OCI-LY1 (cell line): ENCODE measurements around the gene FOXK1.

Experiments
- H2AFZ ChIP-seq: fragments of 200-600 bp; sonication (generic), shearing (Covaris generic); 2 replicates; pipeline ENCODE4 v1.6.0; 2014; ENCODE audit warnings: antibody characterized with exemption, mild to moderate bottlenecking, low read length
- H3F3A ChIP-seq: fragments of 200-600 bp; sonication (generic), shearing (Covaris generic); 2 replicates; pipeline ENCODE4 v1.6.0; 2014; ENCODE audit warnings: mild to moderate bottlenecking, antibody characterized with exemption, low read length, moderate library complexity; ENCODE audit not compliant: insufficient read depth
- H3K27ac ChIP-seq: fragments of 200-600 bp; sonication (generic); 2 replicates; pipeline ENCODE4 v1.5.1; 2014; ENCODE audit warnings: low read length, mixed run types, mild to moderate bottlenecking, low read depth; ENCODE audit not compliant: poor library complexity, severe bottlenecking
- H3K27me3 ChIP-seq: fragments of 200-600 bp; sonication (generic); 2 replicates; pipeline ENCODE4 v1.6.0; 2014; ENCODE audit warnings: antibody characterized with exemption, mild to moderate bottlenecking, low read length, moderate library complexity; ENCODE audit not compliant: insufficient read depth
- H3K36me3 ChIP-seq: fragments of 200-600 bp; sonication (generic); 2 replicates; pipeline ENCODE4 v1.6.1; 2014; ENCODE audit warnings: mild to moderate bottlenecking, antibody characterized with exemption, low read length, moderate library complexity, mixed read lengths; ENCODE audit not compliant: insufficient read depth
- H3K4me1 ChIP-seq: fragments of 200-600 bp; sonication (generic); 2 replicates; pipeline ENCODE4 v1.5.1; 2014; ENCODE audit warnings: mild to moderate bottlenecking, low read length, moderate library complexity; ENCODE audit not compliant: insufficient read depth, severe bottlenecking
- H3K4me2 ChIP-seq: fragments of 200-600 bp; sonication (generic), shearing (Covaris generic); 2 replicates; pipeline ENCODE4 v1.6.1; 2014; ENCODE audit warnings: low read length
- H3K4me3 ChIP-seq: fragments of 200-600 bp; sonication (generic); 2 replicates; pipeline ENCODE4 v1.5.1; 2014; ENCODE audit warnings: low read length, low read depth, mild to moderate bottlenecking, mixed read lengths; ENCODE audit not compliant: poor library complexity, severe bottlenecking
- H3K79me2 ChIP-seq: fragments of 200-600 bp; shearing (Covaris generic); 2 replicates; pipeline ENCODE4 v1.6.1; 2016; ENCODE audit warnings: mixed run types, low read length, mixed read lengths; ENCODE audit not compliant: insufficient read depth
- H3K9ac ChIP-seq: fragments of 200-600 bp; sonication (generic), shearing (Covaris generic); 2 replicates; pipeline ENCODE4 v1.6.1; 2014; ENCODE audit warnings: mild to moderate bottlenecking, low read length, mixed read lengths
- H3K9me2 ChIP-seq: fragments of 200-600 bp; sonication (generic), shearing (Covaris generic); 2 replicates; pipeline ENCODE4 v1.6.1; 2014; ENCODE audit warnings: low read depth, mild to moderate bottlenecking, low read length, mixed read lengths
- H3K9me3 ChIP-seq: fragments of 200-600 bp; shearing (Covaris generic); 2 replicates; pipeline ENCODE4 v1.6.1; 2014; ENCODE audit warnings: low read length, mixed read lengths
- H4K20me1 ChIP-seq: fragments of 200-600 bp; sonication (generic), shearing (Covaris generic); 2 replicates; pipeline ENCODE4 v1.6.0; 2016; ENCODE audit warnings: mild to moderate bottlenecking, low read length; ENCODE audit not compliant: insufficient read depth
- EZH2 ChIP-seq: fragments of 200-600 bp; sonication (generic), shearing (Covaris generic); IDR thresholded peaks from 2 replicates; pipeline ENCODE4 v1.8.0; 2017; ENCODE audit warnings: borderline replicate concordance, mixed run types, mild to moderate bottlenecking, antibody characterized with exemption, low read length, moderate library complexity, mixed read lengths
- TF ChIP-seq, protein P1 (sequence below): fragments of 200-600 bp; sonication (generic), shearing (Covaris generic); IDR thresholded peaks from 2 replicates; pipeline ENCODE4 v1.5.1; 2017; ENCODE audit warnings: mild to moderate bottlenecking, antibody characterized with exemption, low read length, moderate library complexity, mixed read lengths

The FOXK1 gene

DNA sequence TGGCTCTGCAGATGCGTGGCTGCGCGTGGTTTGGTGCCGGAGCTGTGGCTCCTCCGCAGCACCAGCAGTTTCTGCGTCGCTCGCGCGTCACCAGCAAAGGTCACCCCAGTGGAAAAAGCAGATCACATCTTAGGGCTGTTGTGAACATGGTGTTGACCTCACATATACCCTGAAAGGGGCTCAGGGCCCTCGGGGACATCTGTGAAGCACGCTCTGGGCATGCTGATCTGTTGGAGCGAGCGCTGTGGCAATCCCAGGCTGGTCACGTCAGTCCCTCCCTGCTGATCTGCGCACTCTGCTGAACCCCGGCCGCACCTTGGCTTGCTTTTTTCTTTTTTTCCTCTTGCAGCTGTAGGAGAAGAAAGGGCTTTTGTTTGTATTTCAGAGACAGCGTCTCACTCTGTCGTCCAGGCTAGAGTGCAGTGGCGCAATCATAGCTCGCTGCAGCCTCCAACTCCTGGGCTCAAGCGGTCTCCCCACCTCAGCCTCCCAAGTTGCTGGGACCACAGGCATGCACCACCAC, 60.0 kb downstream of the FOXK1 start:
- Histone ChIP-seq H3K27me3 (no peaks in the 10 kb centered on the region), H3K9me2 (no peaks in the 10 kb centered on the region), H2AFZ (no peak overlapping the region), H3F3A (no peaks in the 10 kb centered on the region), H3K27ac (no peak overlapping the region), H3K4me3 (no peak overlapping the region), H3K4me1 (peaks cover 26% of the 10 kb centered on the region), H3K4me2 (no peak overlapping the region), H4K20me1 (no peaks in the 10 kb centered on the region), H3K9me3 (no peaks in the 10 kb centered on the region), H3K79me2 (no peaks in the 10 kb centered on the region), H3K9ac (no peak overlapping the region), H3K36me3 (peaks cover 27% of the 10 kb centered on the region; the same call in 1 of the 2 replicates)
- TF ChIP-seq, protein P1, sequence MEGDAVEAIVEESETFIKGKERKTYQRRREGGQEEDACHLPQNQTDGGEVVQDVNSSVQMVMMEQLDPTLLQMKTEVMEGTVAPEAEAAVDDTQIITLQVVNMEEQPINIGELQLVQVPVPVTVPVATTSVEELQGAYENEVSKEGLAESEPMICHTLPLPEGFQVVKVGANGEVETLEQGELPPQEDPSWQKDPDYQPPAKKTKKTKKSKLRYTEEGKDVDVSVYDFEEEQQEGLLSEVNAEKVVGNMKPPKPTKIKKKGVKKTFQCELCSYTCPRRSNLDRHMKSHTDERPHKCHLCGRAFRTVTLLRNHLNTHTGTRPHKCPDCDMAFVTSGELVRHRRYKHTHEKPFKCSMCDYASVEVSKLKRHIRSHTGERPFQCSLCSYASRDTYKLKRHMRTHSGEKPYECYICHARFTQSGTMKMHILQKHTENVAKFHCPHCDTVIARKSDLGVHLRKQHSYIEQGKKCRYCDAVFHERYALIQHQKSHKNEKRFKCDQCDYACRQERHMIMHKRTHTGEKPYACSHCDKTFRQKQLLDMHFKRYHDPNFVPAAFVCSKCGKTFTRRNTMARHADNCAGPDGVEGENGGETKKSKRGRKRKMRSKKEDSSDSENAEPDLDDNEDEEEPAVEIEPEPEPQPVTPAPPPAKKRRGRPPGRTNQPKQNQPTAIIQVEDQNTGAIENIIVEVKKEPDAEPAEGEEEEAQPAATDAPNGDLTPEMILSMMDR, result no peak
- TF ChIP-seq EZH2, result no peak

DNA sequence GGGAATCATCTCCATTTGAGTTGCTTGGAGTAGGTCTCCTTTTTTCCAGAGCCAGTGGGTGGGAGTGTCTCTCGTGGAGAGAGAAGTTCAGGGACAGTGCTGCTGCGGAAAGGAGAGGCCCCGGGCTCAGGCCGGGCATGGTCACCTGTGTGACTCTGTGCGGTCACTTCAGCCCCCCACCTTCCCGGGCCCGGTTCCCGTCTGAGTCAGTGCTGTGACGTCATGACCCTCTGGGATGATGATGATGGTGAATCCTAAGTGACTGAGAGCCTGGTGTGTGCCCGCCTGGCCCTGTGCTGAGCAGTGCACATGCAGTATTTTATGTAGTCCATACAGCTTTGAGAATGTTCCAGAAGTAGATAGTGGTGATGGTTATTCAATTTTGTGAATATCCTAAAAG, 60.8 kb downstream of the FOXK1 start:
- H3K4me3 ChIP-seq, result no peak overlapping the region
- H3K27me3 ChIP-seq, result no peaks in the 10 kb centered on the region
- H3F3A ChIP-seq, result no peaks in the 10 kb centered on the region
- no peaks in the 10 kb centered on the region for H4K20me1 ChIP-seq
- H3K9me2 ChIP-seq, result no peaks in the 10 kb centered on the region
- no peaks in the 10 kb centered on the region for H3K9me3 ChIP-seq
- H2AFZ ChIP-seq, result no peak overlapping the region
- no peak overlapping the region for H3K4me2 ChIP-seq
- no peak overlapping the region for H3K9ac ChIP-seq
- H3K27ac ChIP-seq, result no peak overlapping the region
- H3K4me1 ChIP-seq, result peaks cover 30% of the 10 kb centered on the region
- peaks cover 32% of the 10 kb centered on the region; the same call in 1 of the 2 replicates for H3K36me3 ChIP-seq
- no peak for TF ChIP-seq EZH2
- TF ChIP-seq, protein P1, result no peak
- H3K79me2 ChIP-seq, result no peaks in the 10 kb centered on the region

DNA sequence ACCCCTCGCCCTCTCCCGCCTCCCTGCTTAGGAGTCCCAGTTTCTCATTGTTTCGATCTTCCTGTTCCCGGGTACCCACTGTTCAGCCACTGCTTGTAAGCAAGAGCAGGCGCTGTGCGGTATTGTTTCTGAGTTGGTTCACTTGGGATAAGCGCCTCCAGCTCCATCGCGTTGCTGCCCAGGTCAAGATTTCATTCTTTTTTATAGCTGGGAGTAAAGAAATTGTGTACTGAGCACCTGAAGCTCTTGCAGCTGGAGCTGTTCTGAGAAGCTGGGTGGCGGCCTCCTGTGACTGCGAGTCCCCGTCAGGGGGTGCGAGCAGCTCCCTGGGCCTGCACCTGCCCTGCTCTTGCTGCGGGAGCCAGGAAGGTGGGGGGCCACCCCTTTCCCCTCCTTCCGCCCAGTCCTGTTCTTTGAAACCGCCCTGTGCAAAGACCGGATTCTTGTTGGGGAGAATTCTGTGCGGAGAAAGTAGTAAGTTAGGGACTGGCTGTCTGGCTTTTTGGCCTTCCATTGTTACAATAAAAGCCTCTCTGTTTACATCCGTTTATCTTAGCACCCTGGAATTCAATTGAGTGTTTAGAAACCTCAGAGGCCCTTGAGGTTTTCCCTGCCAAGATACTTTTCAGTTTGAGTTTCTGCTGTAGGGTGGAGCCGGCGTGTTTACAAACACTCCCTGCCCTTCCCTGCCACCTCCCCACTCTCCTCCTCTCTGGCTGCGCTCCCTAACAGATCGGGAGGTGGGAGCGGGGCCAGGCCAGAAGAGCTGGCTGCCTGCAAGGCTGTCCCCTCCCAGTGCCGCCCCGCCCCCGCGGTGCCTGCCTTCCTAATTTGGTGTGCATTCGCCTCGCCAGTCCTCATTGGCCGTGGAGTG, 62.5 kb downstream of the FOXK1 start:
- Histone ChIP-seq H3F3A (no peaks in the 10 kb centered on the region), H3K4me3 (peak overlapping the region; percentile 54), H2AFZ (no peak overlapping the region), H3K79me2 (no peaks in the 10 kb centered on the region), H4K20me1 (no peaks in the 10 kb centered on the region), H3K36me3 (peaks cover 35% of the 10 kb centered on the region; the same call in 1 of the 2 replicates), H3K4me2 (peak overlapping the region; percentile 82), H3K9me2 (no peaks in the 10 kb centered on the region), H3K9me3 (no peaks in the 10 kb centered on the region), H3K9ac (peak overlapping the region; percentile 50; the same call in 1 of the 2 replicates), H3K4me1 (peaks cover 34% of the 10 kb centered on the region), H3K27ac (peak overlapping the region; percentile 85), H3K27me3 (no peaks in the 10 kb centered on the region)
- TF ChIP-seq, protein P1, result peak; percentile 5; the same call in 1 of the 2 replicates
- TF ChIP-seq EZH2, result no peak
